ENCODE measurements around the gene CASZ1. TPM values are rescaled to one million over a fixed set of nuclear protein-coding genes. Genes with fewer than 3 reads are reported as not detected.

Gene CASZ1
- total RNA-seq, 2 experiments from 2014 or later, result 8.1 to 9.0 TPM

GRCh38 chr1:10724511-10724910 lies 71.9 kb downstream of the CASZ1 start:
- Mint-ChIP-seq H3K36me3 (ENCODE audit: low read depth) (no peaks in the 10 kb centered on the region), H3K4me3 (no peak overlapping the region), H3K4me1 (no peaks in the 10 kb centered on the region), H3K27me3 (no peaks in the 10 kb centered on the region), H3K27ac (no peak overlapping the region), H3K9me3 (no peaks in the 10 kb centered on the region)
- ChIA-PET CTCF (no interaction called here), POLR2A (no interaction called here)
- no peak for DNase-seq

GRCh38 chr1:10724052-10724494 lies 72.4 kb downstream of the CASZ1 start:
- no peaks in the 10 kb centered on the region for H3K9me3 Mint-ChIP-seq
- H3K4me1 Mint-ChIP-seq, result no peaks in the 10 kb centered on the region
- no peaks in the 10 kb centered on the region for H3K36me3 Mint-ChIP-seq (ENCODE audit: low read depth)
- CTCF ChIA-PET, result no interaction called here
- H3K27ac Mint-ChIP-seq, result no peak overlapping the region
- H3K27me3 Mint-ChIP-seq, result no peaks in the 10 kb centered on the region
- no peak for DNase-seq
- H3K4me3 Mint-ChIP-seq, result no peak overlapping the region
- POLR2A ChIA-PET, result no interaction called here

- no peak for DNase-seq
Measured at GRCh38 chr1:10723317-10723716, 73.1 kb downstream of the CASZ1 start.

GRCh38 chr1:10722803-10723202 lies 73.6 kb downstream of the CASZ1 start:
- H3K4me3 Mint-ChIP-seq, result no peak overlapping the region
- H3K27me3 Mint-ChIP-seq, result no peaks in the 10 kb centered on the region
- no peaks in the 10 kb centered on the region for H3K36me3 Mint-ChIP-seq (ENCODE audit: low read depth)
- H3K27ac Mint-ChIP-seq, result no peak overlapping the region
- ChIA-PET CTCF (no interaction called here), POLR2A (no interaction called here)
- H3K4me1 Mint-ChIP-seq, result no peaks in the 10 kb centered on the region
- DNase-seq, result no peak
- no peaks in the 10 kb centered on the region for H3K9me3 Mint-ChIP-seq

More at GRCh38 chr1:10723317-10723716, 73.1 kb downstream of the CASZ1 start:
- H3K9me3 Mint-ChIP-seq, result no peaks in the 10 kb centered on the region
- CTCF ChIA-PET, result no interaction called here
- no peaks in the 10 kb centered on the region for H3K4me1 Mint-ChIP-seq
- H3K36me3 Mint-ChIP-seq (ENCODE audit: low read depth), result no peaks in the 10 kb centered on the region
- no peak overlapping the region for H3K4me3 Mint-ChIP-seq
- H3K27ac Mint-ChIP-seq, result no peak overlapping the region
- H3K27me3 Mint-ChIP-seq, result no peaks in the 10 kb centered on the region
- POLR2A ChIA-PET, result no interaction called here

GRCh38 chr1:10721381-10722321 lies 74.8 kb downstream of the CASZ1 start:
- ChIA-PET POLR2A (no interaction called here), CTCF (no interaction called here)
- Mint-ChIP-seq H3K27me3 (no peaks in the 10 kb centered on the region), H3K9me3 (no peaks in the 10 kb centered on the region), H3K4me3 (no peak overlapping the region), H3K27ac (no peak overlapping the region), H3K36me3 (ENCODE audit: low read depth) (no peaks in the 10 kb centered on the region), H3K4me1 (no peaks in the 10 kb centered on the region)
- no peak for DNase-seq

GRCh38 chr1:10720635-10721034 lies 75.8 kb downstream of the CASZ1 start:
- ChIA-PET CTCF (no interaction called here), POLR2A (no interaction called here)
- Mint-ChIP-seq H3K4me1 (no peaks in the 10 kb centered on the region), H3K9me3 (no peaks in the 10 kb centered on the region), H3K36me3 (ENCODE audit: low read depth) (no peaks in the 10 kb centered on the region), H3K27me3 (no peaks in the 10 kb centered on the region), H3K27ac (no peak overlapping the region), H3K4me3 (no peak overlapping the region)
- DNase-seq, result no peak

- POLR2A ChIA-PET, result no interaction called here
- CTCF ChIA-PET, result no interaction called here
- Mint-ChIP-seq H3K4me1 (no peaks in the 10 kb centered on the region), H3K9me3 (no peaks in the 10 kb centered on the region), H3K4me3 (no peak overlapping the region), H3K27me3 (no peaks in the 10 kb centered on the region), H3K27ac (no peak overlapping the region), H3K36me3 (ENCODE audit: low read depth) (no peaks in the 10 kb centered on the region)
- no peak for DNase-seq
Measured at GRCh38 chr1:10718083-10718415, 78.4 kb downstream of the CASZ1 start.

- Mint-ChIP-seq H3K9me3 (no peaks in the 10 kb centered on the region), H3K27me3 (no peaks in the 10 kb centered on the region), H3K4me3 (no peak overlapping the region), H3K4me1 (no peaks in the 10 kb centered on the region), H3K27ac (no peak overlapping the region), H3K36me3 (ENCODE audit: low read depth) (no peaks in the 10 kb centered on the region)
- ChIA-PET POLR2A (no interaction called here), CTCF (no interaction called here)
- DNase-seq, result no peak
Measured at GRCh38 chr1:10717296-10718082, 79.0 kb downstream of the CASZ1 start.

- no peaks in the 10 kb centered on the region for H3K27me3 Mint-ChIP-seq
- H3K4me3 Mint-ChIP-seq, result no peak overlapping the region
- H3K9me3 Mint-ChIP-seq, result no peaks in the 10 kb centered on the region
- no peak overlapping the region for H3K27ac Mint-ChIP-seq
- DNase-seq, result no peak
- ChIA-PET POLR2A (no interaction called here), CTCF (no interaction called here)
- no peaks in the 10 kb centered on the region for H3K4me1 Mint-ChIP-seq
- no peaks in the 10 kb centered on the region for H3K36me3 Mint-ChIP-seq (ENCODE audit: low read depth)
Measured at GRCh38 chr1:10716840-10717239, 79.6 kb downstream of the CASZ1 start.

GRCh38 chr1:10714337-10715114 lies 81.9 kb downstream of the CASZ1 start:
- Mint-ChIP-seq H3K9me3 (no peaks in the 10 kb centered on the region), H3K4me3 (no peak overlapping the region), H3K4me1 (no peaks in the 10 kb centered on the region), H3K27me3 (peaks cover 2% of the 10 kb centered on the region), H3K36me3 (ENCODE audit: low read depth) (no peaks in the 10 kb centered on the region), H3K27ac (no peak overlapping the region)
- DNase-seq, result no peak
- ChIA-PET POLR2A (no interaction called here), CTCF (no interaction called here)

GRCh38 chr1:10713614-10714013 lies 82.8 kb downstream of the CASZ1 start:
- Mint-ChIP-seq H3K4me1 (no peaks in the 10 kb centered on the region), H3K4me3 (no peak overlapping the region), H3K27me3 (peaks cover 2% of the 10 kb centered on the region), H3K27ac (no peak overlapping the region), H3K36me3 (ENCODE audit: low read depth) (no peaks in the 10 kb centered on the region), H3K9me3 (no peaks in the 10 kb centered on the region)
- ChIA-PET POLR2A (no interaction called here), CTCF (no interaction called here)
- no peak for DNase-seq

- ChIA-PET POLR2A (no interaction called here), CTCF (no interaction called here)
- Mint-ChIP-seq H3K27me3 (peaks cover 4% of the 10 kb centered on the region), H3K4me3 (no peak overlapping the region), H3K27ac (no peak overlapping the region), H3K9me3 (no peaks in the 10 kb centered on the region), H3K4me1 (no peaks in the 10 kb centered on the region), H3K36me3 (ENCODE audit: low read depth) (no peaks in the 10 kb centered on the region)
- DNase-seq, result no peak
Measured at GRCh38 chr1:10712568-10713362, 83.7 kb downstream of the CASZ1 start.

GRCh38 chr1:10710489-10710888 lies 86.0 kb downstream of the CASZ1 start:
- Mint-ChIP-seq H3K36me3 (ENCODE audit: low read depth) (no peaks in the 10 kb centered on the region), H3K9me3 (no peaks in the 10 kb centered on the region), H3K4me3 (no peak overlapping the region), H3K4me1 (no peaks in the 10 kb centered on the region), H3K27me3 (peaks cover 6% of the 10 kb centered on the region), H3K27ac (no peak overlapping the region)
- no peak for DNase-seq
- ChIA-PET POLR2A (no interaction called here), CTCF (no interaction called here)

Data from activated CD4-positive, alpha-beta memory T cell treated with anti-CD3 and anti-CD28 coated beads, Interleukin-2, amount 10 ng/mL, durations not matched to agents 7 days and 5 days (primary cell).